Tibial nerve (tissue), 4 donors: Measurements from ENCODE around the gene CHST2.

Source experiments
- CTCF ChIP-seq, 5 experiments: fragments of 200-600 bp in 3 of 5; fragments of 450-650 bp in 2 of 5; sonication (generic) in 3 of 5; IDR thresholded peaks; one replicate each; pipeline ENCODE4 v1.5.1; 2016 to 2019; ENCODE audit warnings: antibody characterized with exemption in 5 of 5, mild to moderate bottlenecking in 3 of 5, moderate library complexity in 2 of 5
- EP300 ChIP-seq, 2 donors: sonication (generic); formaldehyde crosslinking; IDR thresholded peaks; one replicate each; pipeline ENCODE4 v1.6.1; 2017; ENCODE audit warnings: antibody characterized with exemption in 2 of 2, mild to moderate bottlenecking in 1 of 2

GRCh38 chr3:143145906-143146305 is 26.3 kb downstream of the CHST2 start:
- TF ChIP-seq EP300 (IDR thresholded peaks at IDR 0.05) (no peak), CTCF (IDR thresholded peaks at IDR 0.05) (no peak)
